Calu3 (cell line): ENCODE measurements around the gene C1orf35. TPM values are rescaled to one million over a fixed set of nuclear protein-coding genes. Genes with fewer than 3 reads are reported as not detected.

Experiments
- BruUV-seq: library from RNA; stranded (reverse); fragments of 400-500 nt; replicated peaks from 2 replicates; lab custom pipeline; 2021; lab: Mats Ljungman, UMichigan
- CTCF ChIA-PET: fragments of 300-600 bp; sonication (Branson Sonifier 250); formaldehyde crosslinking; loops from one replicate; lab custom pipeline; 2022; ENCODE audit warnings: antibody characterized with exemption; lab: Charles Lee
- DNase-seq: peaks from one replicate; pipeline ENCODE4 v3.0.0; 2022
- H3K27ac Mint-ChIP-seq: one replicate; pipeline ENCODE4 v1.8.0; 2022; ENCODE audit warnings: mixed read lengths; ENCODE audit not compliant: unreplicated experiment
- H3K27me3 Mint-ChIP-seq: one replicate; pipeline ENCODE4 v1.8.0; 2022; ENCODE audit warnings: mixed read lengths; ENCODE audit not compliant: unreplicated experiment
- H3K36me3 Mint-ChIP-seq: one replicate; pipeline ENCODE4 v1.8.0; 2022; ENCODE audit warnings: mild to moderate bottlenecking, moderate library complexity, mixed read lengths; ENCODE audit not compliant: insufficient read depth, unreplicated experiment
- H3K4me1 Mint-ChIP-seq: one replicate; pipeline ENCODE4 v1.8.0; 2022; ENCODE audit warnings: mild to moderate bottlenecking, low read depth, mixed read lengths; ENCODE audit not compliant: unreplicated experiment
- H3K4me3 Mint-ChIP-seq: one replicate; pipeline ENCODE4 v1.8.0; 2022; ENCODE audit warnings: mild to moderate bottlenecking, low read depth, moderate library complexity, mixed read lengths; ENCODE audit not compliant: unreplicated experiment
- H3K9me3 Mint-ChIP-seq: one replicate; pipeline ENCODE4 v1.8.0; 2022; ENCODE audit warnings: low read depth, mixed read lengths; ENCODE audit not compliant: unreplicated experiment
- intact Hi-C: fragments of 100-400 bp; cut with micrococcal nuclease; formaldehyde crosslinking; loops from one replicate; pipeline ENCODE4 v1.10.0; 2022; ENCODE audit not compliant: unreplicated experiment
- total RNA-seq: library from RNA; stranded (reverse); gene quantifications from 2 replicates; pipeline ENCODE4 v1.2.3, GENCODE V29; 2022
- TF ChIP-seq, protein P1 (sequence below): fragments of 200-600 bp; IDR thresholded peaks from one replicate; pipeline ENCODE4 v1.8.0; 2022; ENCODE audit warnings: antibody characterized with exemption; ENCODE audit not compliant: unreplicated experiment

C1orf35 gene
- total RNA-seq, 1 experiment from 2014 or later: 38.1 TPM

DNA sequence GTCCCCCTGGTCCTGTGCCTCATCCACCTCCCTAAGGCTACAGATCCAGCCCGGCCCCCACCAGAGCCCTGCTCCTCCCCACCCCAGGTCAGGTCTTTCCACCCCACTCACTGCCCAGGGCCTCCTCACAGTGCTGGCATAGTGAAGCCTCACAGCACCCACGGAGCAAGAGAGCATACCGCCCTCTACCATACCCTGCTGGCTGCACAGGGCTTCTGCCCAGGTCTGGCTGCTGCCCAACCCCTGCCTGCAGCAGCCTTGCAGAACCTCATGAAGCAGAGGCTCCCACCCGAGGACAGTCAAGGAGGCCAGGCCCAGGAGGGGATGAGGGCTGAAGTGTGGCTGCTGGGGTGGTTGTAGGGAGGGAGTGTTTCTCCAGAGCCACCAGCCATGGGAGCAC is 40.3 kb downstream of the C1orf35 start:
- Mint-ChIP-seq H3K4me3 (no peak overlapping the region), H3K27ac (no peak overlapping the region), H3K27me3 (peaks cover 50% of the 10 kb centered on the region), H3K4me1 (peaks cover 8% of the 10 kb centered on the region), H3K9me3 (peaks cover 3% of the 10 kb centered on the region), H3K36me3 (peaks cover 6% of the 10 kb centered on the region)
- TF ChIP-seq, protein P1, sequence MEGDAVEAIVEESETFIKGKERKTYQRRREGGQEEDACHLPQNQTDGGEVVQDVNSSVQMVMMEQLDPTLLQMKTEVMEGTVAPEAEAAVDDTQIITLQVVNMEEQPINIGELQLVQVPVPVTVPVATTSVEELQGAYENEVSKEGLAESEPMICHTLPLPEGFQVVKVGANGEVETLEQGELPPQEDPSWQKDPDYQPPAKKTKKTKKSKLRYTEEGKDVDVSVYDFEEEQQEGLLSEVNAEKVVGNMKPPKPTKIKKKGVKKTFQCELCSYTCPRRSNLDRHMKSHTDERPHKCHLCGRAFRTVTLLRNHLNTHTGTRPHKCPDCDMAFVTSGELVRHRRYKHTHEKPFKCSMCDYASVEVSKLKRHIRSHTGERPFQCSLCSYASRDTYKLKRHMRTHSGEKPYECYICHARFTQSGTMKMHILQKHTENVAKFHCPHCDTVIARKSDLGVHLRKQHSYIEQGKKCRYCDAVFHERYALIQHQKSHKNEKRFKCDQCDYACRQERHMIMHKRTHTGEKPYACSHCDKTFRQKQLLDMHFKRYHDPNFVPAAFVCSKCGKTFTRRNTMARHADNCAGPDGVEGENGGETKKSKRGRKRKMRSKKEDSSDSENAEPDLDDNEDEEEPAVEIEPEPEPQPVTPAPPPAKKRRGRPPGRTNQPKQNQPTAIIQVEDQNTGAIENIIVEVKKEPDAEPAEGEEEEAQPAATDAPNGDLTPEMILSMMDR: no peak
- intact Hi-C loops: no loop called here
- no peak for DNase-seq
- CTCF ChIA-PET: no interaction called here
- no TSS peak for BruUV-seq

DNA sequence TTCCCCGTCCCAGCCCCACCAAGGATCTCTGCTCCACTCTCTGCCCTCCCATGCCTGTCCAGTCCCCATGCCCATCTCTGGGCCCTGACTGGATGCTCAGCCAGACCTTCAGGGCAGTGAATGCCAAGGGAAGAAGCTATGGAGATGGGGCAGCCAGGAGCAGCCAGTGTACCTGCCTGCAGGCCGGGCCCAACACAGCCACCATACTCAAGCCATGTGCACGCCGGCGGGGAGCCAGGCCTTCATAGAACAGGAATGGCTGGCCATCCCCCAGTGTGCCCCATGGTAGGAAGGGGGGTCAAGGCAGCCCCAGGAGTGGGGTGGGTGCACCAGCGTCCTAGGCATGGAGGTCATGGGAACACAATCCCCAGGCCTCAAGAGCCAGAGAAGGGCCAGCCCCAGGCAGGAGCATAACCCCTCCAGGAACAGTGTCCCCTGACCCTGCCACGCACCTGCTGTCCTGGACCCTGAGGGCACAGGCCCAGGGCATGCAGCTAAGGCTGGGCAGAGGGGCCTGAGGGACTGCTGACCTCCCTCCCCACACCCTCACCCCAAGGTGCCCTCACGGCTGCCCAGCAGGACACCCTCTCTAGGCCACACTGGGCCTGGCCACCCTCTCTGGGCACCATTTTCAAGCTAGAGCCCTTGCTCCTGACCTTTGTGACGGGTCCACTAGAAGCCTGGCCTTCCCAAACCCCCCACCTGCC is 40.9 kb downstream of the C1orf35 start:
- CTCF ChIA-PET: no interaction called here
- TF ChIP-seq, protein P1: no peak

DNA sequence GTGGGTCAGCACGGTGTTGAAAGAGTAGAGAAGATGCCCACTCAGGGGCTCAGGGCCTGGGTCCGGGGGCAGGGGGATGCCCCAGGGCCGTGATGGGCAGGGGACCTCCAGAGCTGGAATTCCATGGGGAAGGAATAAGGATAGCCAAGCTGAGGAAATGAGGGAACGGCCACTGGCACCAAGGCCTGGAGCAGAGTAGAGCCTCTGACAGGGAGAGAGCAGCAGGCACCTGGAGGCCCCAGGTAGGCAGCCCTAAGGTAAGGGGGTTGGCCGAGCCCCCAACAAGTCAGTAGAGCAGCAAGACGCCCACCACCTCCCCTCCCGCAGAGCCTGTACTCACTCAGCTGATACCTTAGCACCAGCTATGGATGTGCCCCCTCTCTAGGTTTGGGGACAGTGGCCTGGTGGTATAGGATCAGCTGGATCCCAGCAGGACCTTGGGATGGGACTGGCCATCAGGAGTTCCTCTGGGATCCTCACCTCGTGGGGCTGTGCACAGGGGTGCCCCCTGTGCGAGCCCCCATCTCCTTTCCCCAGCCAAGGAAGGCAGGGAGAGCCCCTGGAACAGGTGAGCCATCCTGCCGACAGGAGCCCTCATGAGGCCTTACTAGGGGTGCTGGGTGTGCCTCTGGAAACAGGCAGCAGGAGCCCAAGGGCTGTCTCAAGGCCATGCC is 41.6 kb downstream of the C1orf35 start:
- H3K27me3 Mint-ChIP-seq: peaks cover 48% of the 10 kb centered on the region
- no peak overlapping the region for H3K4me3 Mint-ChIP-seq
- no TSS peak for BruUV-seq
- TF ChIP-seq, protein P1: no peak
- CTCF ChIA-PET: no interaction called here
- peaks cover 6% of the 10 kb centered on the region for H3K36me3 Mint-ChIP-seq
- H3K27ac Mint-ChIP-seq: no peak overlapping the region
- peaks cover 3% of the 10 kb centered on the region for H3K9me3 Mint-ChIP-seq
- H3K4me1 Mint-ChIP-seq: peaks cover 9% of the 10 kb centered on the region
- DNase-seq: no peak
- intact Hi-C loops: no loop called here

More for the DNA sequence above, 40.9 kb downstream of the C1orf35 start:
- Mint-ChIP-seq H3K4me3 (no peak overlapping the region), H3K9me3 (peaks cover 3% of the 10 kb centered on the region), H3K4me1 (peaks cover 9% of the 10 kb centered on the region), H3K27ac (no peak overlapping the region), H3K36me3 (peaks cover 6% of the 10 kb centered on the region), H3K27me3 (peaks cover 50% of the 10 kb centered on the region)
- DNase-seq: no peak
- intact Hi-C loops: no loop called here
- BruUV-seq: no TSS peak

DNA sequence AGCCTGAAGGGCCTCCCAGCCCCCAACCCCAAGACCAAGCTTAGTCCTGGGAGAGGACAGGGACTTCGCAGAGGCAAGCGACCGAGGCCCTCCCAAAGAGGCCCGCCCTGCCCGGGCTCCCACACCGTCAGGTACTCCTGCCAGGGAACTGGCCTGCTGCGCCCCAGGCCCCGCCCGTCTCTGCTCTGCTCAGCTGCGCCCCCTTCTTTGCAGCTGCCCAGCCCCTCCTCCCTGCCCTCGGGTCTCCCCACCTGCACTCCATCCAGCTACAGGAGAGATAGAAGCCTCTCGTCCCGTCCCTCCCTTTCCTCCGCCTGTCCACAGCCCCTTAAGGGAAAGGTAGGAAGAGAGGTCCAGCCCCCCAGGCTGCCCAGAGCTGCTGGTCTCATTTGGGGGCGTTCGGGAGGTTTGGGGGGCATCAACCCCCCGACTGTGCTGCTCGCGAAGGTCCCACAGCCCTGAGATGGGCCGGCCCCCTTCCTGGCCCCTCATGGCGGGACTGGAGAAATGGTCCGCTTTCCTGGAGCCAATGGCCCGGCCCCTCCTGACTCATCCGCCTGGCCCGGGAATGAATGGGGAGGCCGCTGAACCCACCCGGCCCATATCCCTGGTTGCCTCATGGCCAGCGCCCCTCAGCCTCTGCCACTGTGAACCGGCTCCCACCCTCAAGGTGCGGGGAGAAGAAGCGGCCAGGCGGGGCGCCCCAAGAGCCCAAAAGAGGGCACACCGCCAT is 42.5 kb downstream of the C1orf35 start:
- TF ChIP-seq, protein P1: no peak
- CTCF ChIA-PET: no interaction called here
- peaks cover 8% of the 10 kb centered on the region for H3K9me3 Mint-ChIP-seq
- intact Hi-C loops: no loop called here
- H3K4me1 Mint-ChIP-seq: peaks cover 9% of the 10 kb centered on the region
- DNase-seq: no peak
- BruUV-seq: no TSS peak
- H3K36me3 Mint-ChIP-seq: peaks cover 6% of the 10 kb centered on the region
- H3K4me3 Mint-ChIP-seq: no peak overlapping the region
- no peak overlapping the region for H3K27ac Mint-ChIP-seq
- H3K27me3 Mint-ChIP-seq: peaks cover 48% of the 10 kb centered on the region
